A549 (cell line): ENCODE data around the gene TPRKB. TPM values are rescaled to one million over a fixed set of nuclear protein-coding genes. Genes with fewer than 3 reads are reported as not detected.
"Not testable (repeated sequence)": the region's sequence is repeated elsewhere in the genome, so short reads cannot be mapped to it uniquely, and the experiment has no call there.

ENCODE experiments used
- ATAC-seq, 2 experiments: fragments of 200-7000 bp in 1 of 2; fragments of >200 bp in 1 of 2; cut with Nextera tagmentation in 1 of 2; cut with Tn5 transposase in 1 of 2; 3 replicates each; pipeline versions ENCODE4 v1.8.0 to v1.9.1; 2018 to 2020; ENCODE audit warnings: mild to moderate bottlenecking in 1 of 2, moderate library complexity in 1 of 2
- CTCF ChIA-PET: fragments of 300-600 bp; sonication (Branson Sonifier 250); formaldehyde crosslinking; extraction: SDS; loops from one replicate; lab custom pipeline; 2021; ENCODE audit warnings: antibody characterized with exemption, inconsistent platforms; lab: Yijun Ruan, JAX
- POLR2A ChIA-PET: fragments of 350-600 bp; formaldehyde crosslinking; extraction: SDS; loops from one replicate; lab custom pipeline; 2021; ENCODE audit warnings: antibody characterized with exemption, inconsistent platforms; lab: Yijun Ruan, JAX
- DNase-seq, 2 experiments: peaks; one replicate each; pipeline versions ENCODE4 v3.0.0 to v3.0.0-alpha.2; 2011 to 2016; ENCODE audit warnings: low read depth in 1 of 2, low spot score in 1 of 2
- FAIRE-seq: peaks from 2 replicates; lab custom pipeline; 2011; peaks lifted over from hg19 to GRCh38; lab: Jason Lieb, UNC
- H3K27ac ChIP-seq, 2 experiments: fragments of >200 bp; sonication (Bioruptor Twin); formaldehyde crosslinking; 3 replicates each; pipeline ENCODE4 v1.5.1; 2016 to 2017
- H3K4me1 ChIP-seq: fragments of >200 bp; sonication (Bioruptor Twin); formaldehyde crosslinking; 3 replicates; pipeline ENCODE4 v1.6.1; 2016
- H3K4me2 ChIP-seq: fragments of >200 bp; sonication (Bioruptor Twin); formaldehyde crosslinking; 3 replicates; pipeline ENCODE4 v1.6.1; 2016
- H3K4me3 ChIP-seq: fragments of >200 bp; sonication (Bioruptor Twin); formaldehyde crosslinking; 3 replicates; pipeline ENCODE4 v1.5.1; 2016
- H3K9me3 ChIP-seq: fragments of >200 bp; sonication (Bioruptor Twin); formaldehyde crosslinking; 3 replicates; pipeline ENCODE4 v1.6.1; 2016
- BHLHE40 ChIP-seq: IDR thresholded peaks from 2 replicates; pipeline ENCODE4 v1.6.1; 2012; ENCODE audit warnings: low read depth, low read length, inconsistent platforms
- CBX2 ChIP-seq: fragments of 200-600 bp; sonication (generic); IDR thresholded peaks from 2 replicates; pipeline ENCODE4 v1.6.1; 2016; ENCODE audit warnings: low read depth, mild to moderate bottlenecking, borderline replicate concordance
- CBX8 ChIP-seq: fragments of 200-600 bp; sonication (generic); IDR thresholded peaks from 2 replicates; pipeline ENCODE4 v1.6.1; 2016
- CHD4 ChIP-seq: fragments of 200-600 bp; sonication (generic); IDR thresholded peaks from 2 replicates; pipeline ENCODE4 v1.6.1; 2016; ENCODE audit warnings: antibody characterized with exemption, mild to moderate bottlenecking, borderline replicate concordance
- EHMT2 ChIP-seq: fragments of 200-600 bp; sonication (generic); IDR thresholded peaks from 2 replicates; pipeline ENCODE4 v1.6.1; 2016; ENCODE audit warnings: antibody characterized with exemption, low read depth, mild to moderate bottlenecking, moderate library complexity
- ESRRA ChIP-seq: fragments of 150-350 bp; IDR thresholded peaks from 2 replicates; pipeline ENCODE4 v1.6.1; 2014; ENCODE audit warnings: mild to moderate bottlenecking, low read length, borderline replicate concordance
- FOSL2 ChIP-seq, 2 experiments: fragments of 450-650 bp in 1 of 2; fragments of >200 bp in 1 of 2; sonication (Bioruptor Twin) in 1 of 2; formaldehyde crosslinking; IDR thresholded peaks; 2 replicates each; pipeline versions ENCODE4 v1.5.0 to v1.6.1; 2016 to 2020; ENCODE audit warnings: mild to moderate bottlenecking in 1 of 2, moderate library complexity in 1 of 2
- HDAC2 ChIP-seq: fragments of 200-600 bp; sonication (generic); IDR thresholded peaks from 2 replicates; pipeline ENCODE4 v1.6.1; 2016
- HES2 ChIP-seq: fragments of >200 bp; sonication (Bioruptor Twin); formaldehyde crosslinking; IDR thresholded peaks from 2 replicates; pipeline ENCODE4 v1.6.1; 2016
- HEYL ChIP-seq: fragments of 250-450 bp; sonication (Bioruptor Pico); IDR thresholded peaks from 2 replicates; pipeline ENCODE4 v1.8.0; 2021; ENCODE audit warnings: mild to moderate bottlenecking, moderate library complexity
- HMGXB4 ChIP-seq: fragments of 250-450 bp; sonication (Bioruptor Pico); IDR thresholded peaks from 2 replicates; pipeline ENCODE4 v1.5.0; 2021; ENCODE audit warnings: mild to moderate bottlenecking, moderate library complexity, borderline replicate concordance
- HOXB13 ChIP-seq: fragments of 250-450 bp; sonication (Bioruptor Pico); IDR thresholded peaks from 2 replicates; pipeline ENCODE4 v1.5.0; 2020; ENCODE audit warnings: low read depth, mild to moderate bottlenecking, moderate library complexity
- HOXB5 ChIP-seq: fragments of 250-450 bp; sonication (Bioruptor Pico); IDR thresholded peaks from 2 replicates; pipeline ENCODE4 v1.5.0; 2020; ENCODE audit warnings: mild to moderate bottlenecking, moderate library complexity
- JUN ChIP-seq, 2 experiments: fragments of >200 bp; sonication (Bioruptor Twin); formaldehyde crosslinking; IDR thresholded peaks; 2 replicates in 1 of 2; 3 replicates in 1 of 2; pipeline ENCODE4 v1.6.1; 2016 to 2017
- JUNB ChIP-seq: fragments of >200 bp; sonication (Bioruptor Twin); formaldehyde crosslinking; IDR thresholded peaks from 2 replicates; pipeline ENCODE4 v1.6.1; 2016
- KDM1A ChIP-seq: fragments of 200-600 bp; sonication (generic); IDR thresholded peaks from 2 replicates; pipeline ENCODE4 v1.6.1; 2016; ENCODE audit warnings: low read depth, mild to moderate bottlenecking
- KDM5A ChIP-seq: fragments of 200-600 bp; sonication (generic); IDR thresholded peaks from 2 replicates; pipeline ENCODE4 v1.6.1; 2016; ENCODE audit warnings: antibody characterized with exemption, mild to moderate bottlenecking
- MAFK ChIP-seq: fragments of 450-650 bp; IDR thresholded peaks from 2 replicates; pipeline ENCODE4 v1.6.1; 2014; ENCODE audit not compliant: partially characterized antibody
- MAX ChIP-seq: IDR thresholded peaks from 2 replicates; pipeline ENCODE4 v1.6.1; 2012
- NFE2L2 ChIP-seq: fragments of 150-350 bp; conservative IDR thresholded peaks from 2 replicates; pipeline ENCODE4 v1.6.1; 2014; ENCODE audit warnings: low read length
- NPAS2 ChIP-seq: fragments of 250-450 bp; sonication (Bioruptor Pico); IDR thresholded peaks from 2 replicates; pipeline ENCODE4 v1.8.0; 2022; ENCODE audit warnings: mild to moderate bottlenecking, moderate library complexity, borderline replicate concordance
- NR3C1 ChIP-seq: fragments of >200 bp; sonication (Bioruptor Twin); formaldehyde crosslinking; IDR thresholded peaks from 3 replicates; pipeline ENCODE4 v1.6.1; 2017
- POLR2A ChIP-seq: IDR thresholded peaks from 2 replicates; pipeline ENCODE4 v1.6.1; 2012; ENCODE audit warnings: mild to moderate bottlenecking, low read length
- POLR2AphosphoS2 ChIP-seq: conservative IDR thresholded peaks from 2 replicates; pipeline ENCODE4 v1.6.1; 2012; ENCODE audit warnings: low read length, improper control_type of control experiment, inconsistent platforms
- RCOR1 ChIP-seq: fragments of 150-350 bp; IDR thresholded peaks from 2 replicates; pipeline ENCODE4 v1.6.1; 2014; ENCODE audit warnings: antibody characterized with exemption, low read length, low read depth
- RFX5 ChIP-seq: fragments of 450-650 bp; IDR thresholded peaks from 2 replicates; pipeline ENCODE4 v1.7.1; 2014; ENCODE audit warnings: antibody characterized with exemption, mild to moderate bottlenecking, moderate library complexity
- SMC3 ChIP-seq: fragments of >200 bp; sonication (Bioruptor Twin); formaldehyde crosslinking; IDR thresholded peaks from 3 replicates; pipeline ENCODE4 v1.6.1; 2018; ENCODE audit warnings: inconsistent platforms
- SREBF2 ChIP-seq: fragments of 450-650 bp; IDR thresholded peaks from 2 replicates; pipeline ENCODE4 v1.6.1; 2014; ENCODE audit warnings: mild to moderate bottlenecking, moderate library complexity
- TFCP2L1 ChIP-seq: fragments of 250-450 bp; sonication (Bioruptor Pico); IDR thresholded peaks from 2 replicates; pipeline ENCODE4 v1.5.0; 2021; ENCODE audit warnings: mild to moderate bottlenecking
- TP53 ChIP-seq: fragments of 250-450 bp; sonication (Bioruptor Pico); IDR thresholded peaks from 2 replicates; pipeline ENCODE4 v1.5.0; 2021; ENCODE audit warnings: mild to moderate bottlenecking, moderate library complexity
- USF2 ChIP-seq: fragments of 450-650 bp; IDR thresholded peaks from 2 replicates; pipeline ENCODE4 v1.6.1; 2014; ENCODE audit warnings: antibody characterized with exemption
- ZC3H11A ChIP-seq: fragments of 450-650 bp; IDR thresholded peaks from 2 replicates; pipeline ENCODE4 v1.6.1; 2014; ENCODE audit warnings: antibody characterized with exemption, mild to moderate bottlenecking
- WGBS: methylation state at CpG from one replicate; pipeline ENCODE4 v1.1.6; 2017; ENCODE audit errors: missing lambda C conversion rate; 5-methylcytosine and 5-hydroxymethylcytosine counted together
- polyA plus RNA-seq, 4 experiments: library from polyadenylated mRNA; depleted of rRNA in 3 of 4; stranded (reverse); fragments of >200 nt; fragmentation: RNase III in 1 of 4; extraction: RNeasy Plus Mini Kit Qiagen cat#74134 plus additional on column Dnase treatment in 1 of 4; gene quantifications; 2 replicates in 3 of 4; 3 replicates in 1 of 4; pipeline ENCODE4 v1.2.3, GENCODE V29; 2011 to 2017

Gene TPRKB
- polyA plus RNA-seq, 2 of the 4 experiments (the other 2 are of a cell fraction) = 115 to 144 TPM

- TF ChIP-seq KDM5A = peak; percentile 84
- TF ChIP-seq HMGXB4 (CRISPR knock-in tag) = no peak
- no peak for TF ChIP-seq BHLHE40
- TF ChIP-seq TFCP2L1 (CRISPR knock-in tag) = no peak
- no peak for TF ChIP-seq NPAS2
- TF ChIP-seq HES2 = no peak
- peak; percentile 48; the same call in 1 of the 2 replicates for TF ChIP-seq RFX5
- TF ChIP-seq POLR2A = peak; percentile 40
- peak; percentile 88 to 96 for TF ChIP-seq JUN (IDR thresholded peaks at IDR 0.05)
- TF ChIP-seq MAX = peak; percentile 88
- no peak for TF ChIP-seq MAFK
- TF ChIP-seq USF2 = no peak; the same call in 1 of the 2 replicates
- TF ChIP-seq RCOR1 = no peak
- TF ChIP-seq HEYL (CRISPR knock-in tag) = no peak
- TF ChIP-seq HOXB5 (CRISPR knock-in tag) = peak; percentile 71; the same call in 1 of the 2 replicates
- no peak for TF ChIP-seq SMC3
- no peak for TF ChIP-seq CHD4
- 0 out of 2 replicates have a peak, but pooled peaks have one; percentile 8 for TF ChIP-seq NFE2L2
- no peak for TF ChIP-seq SREBF2
- no peak for TF ChIP-seq POLR2AphosphoS2
- no peak for TF ChIP-seq CBX2
- TF ChIP-seq HOXB13 (CRISPR knock-in tag) = peak; percentile 82; the same call in 1 of the 2 replicates
- peak; percentile 96 for TF ChIP-seq EHMT2
- TF ChIP-seq HDAC2 = peak; percentile 75; the same call in 1 of the 2 replicates
- TF ChIP-seq NR3C1 = no peak
- no peak for TF ChIP-seq ZC3H11A
- TF ChIP-seq FOSL2 (IDR thresholded peaks at IDR 0.05) = no peak
- TF ChIP-seq FOSL2 (CRISPR knock-in tag; IDR thresholded peaks at IDR 0.05) = no peak
- TF ChIP-seq ESRRA = no peak
- no peak; the same call in 1 of the 2 replicates for TF ChIP-seq TP53
- TF ChIP-seq CBX8 = no peak
- TF ChIP-seq KDM1A = no peak
- no peak for TF ChIP-seq JUNB
Measured at GRCh38 chr2:73736855-73737779, at the start of gene TPRKB (continued).

GRCh38 chr2:73783883-73784282, 46.7 kb upstream of the TPRKB start, which contains the start of gene C2orf78:
TSS of gene C2orf78 (plus strand) at chr2:73784183. CDS start at chr2:73784310, 127 bp downstream.
- 70% methylated on average over 2 of the region's 3 CpGs for WGBS
- 0 out of 3 replicates have a peak within 1 kb of the TSS, but pooled peaks have one; percentile 3 for H3K4me3 ChIP-seq
- H3K4me1 ChIP-seq = peaks cover 12% of the 10 kb centered on the region
- CTCF ChIA-PET, FAIRE-seq, H3K9me3 ChIP-seq, ATAC-seq, DNase-seq: not testable (repeated sequence)
- H3K27ac ChIP-seq = peak within 1 kb of the TSS; percentile 72 to 80
- peak within 1 kb of the TSS; percentile 75 for H3K4me2 ChIP-seq
- POLR2A ChIA-PET = interaction anchor here (0.5 kb wide), 1 partner anchor 398 kb away, joined by 4 read pairs; the partner anchor contains the start of gene ALMS1
